HUES6 (cell line): ENCODE results near the gene DEAF1.

Source experiments
- H3K27ac ChIP-seq: 2 replicates; pipeline ENCODE4 v1.7.0; 2013; ENCODE audit warnings: low read depth, mild to moderate bottlenecking, low read length, inconsistent platforms
- H3K27me3 ChIP-seq: 2 replicates; pipeline ENCODE4 v1.6.1; 2013; ENCODE audit warnings: low read length; ENCODE audit not compliant: control insufficient read depth, insufficient read depth
- H3K36me3 ChIP-seq: 2 replicates; pipeline ENCODE4 v1.6.1; 2013; ENCODE audit warnings: low read length; ENCODE audit not compliant: control insufficient read depth, insufficient read depth
- H3K4me1 ChIP-seq: 2 replicates; pipeline ENCODE4 v1.6.1; 2013; ENCODE audit warnings: low read length; ENCODE audit not compliant: control insufficient read depth, insufficient read depth
- H3K4me3 ChIP-seq: 2 replicates; pipeline ENCODE4 v1.5.1; 2013; ENCODE audit warnings: low read depth, low read length
- H3K9ac ChIP-seq: one replicate; pipeline ENCODE4 v1.6.1; 2013; ENCODE audit warnings: mild to moderate bottlenecking, low read length
- H3K9me3 ChIP-seq: 2 replicates; pipeline ENCODE4 v1.6.1; 2013; ENCODE audit warnings: low read depth, low read length; ENCODE audit not compliant: control insufficient read depth, insufficient read depth

Gene DEAF1

GRCh38 chr11:612961-613300 is 82.1 kb downstream of the DEAF1 start:
- H3K4me3 ChIP-seq = no peak overlapping the region
- H3K9ac ChIP-seq = no peak overlapping the region
- H3K4me1 ChIP-seq = peaks cover 16% of the 10 kb centered on the region; the same call in 1 of the 2 replicates
- no peak overlapping the region for H3K27ac ChIP-seq
- H3K36me3 ChIP-seq = peaks cover 57% of the 10 kb centered on the region
- no peaks in the 10 kb centered on the region for H3K27me3 ChIP-seq
- H3K9me3 ChIP-seq = no peaks in the 10 kb centered on the region

GRCh38 chr11:612201-612960 is 82.6 kb downstream of the DEAF1 start:
- Histone ChIP-seq H3K9me3 (no peaks in the 10 kb centered on the region), H3K27me3 (no peaks in the 10 kb centered on the region), H3K36me3 (peaks cover 60% of the 10 kb centered on the region), H3K4me3 (no peak overlapping the region), H3K9ac (no peak overlapping the region), H3K4me1 (peaks cover 16% of the 10 kb centered on the region; the same call in 1 of the 2 replicates), H3K27ac (no peak overlapping the region)

- Histone ChIP-seq H3K4me1 (peaks cover 16% of the 10 kb centered on the region; the same call in 1 of the 2 replicates), H3K27me3 (no peaks in the 10 kb centered on the region), H3K4me3 (no peak overlapping the region), H3K27ac (no peak overlapping the region), H3K9ac (no peak overlapping the region), H3K9me3 (no peaks in the 10 kb centered on the region), H3K36me3 (peaks cover 71% of the 10 kb centered on the region)
These were observed 83.7 kb downstream of the DEAF1 start for GRCh38 chr11:611001-611996.

- H3K36me3 ChIP-seq = peaks cover 81% of the 10 kb centered on the region
These were observed 84.7 kb downstream of the DEAF1 start for GRCh38 chr11:610146-610801.

GRCh38 chr11:609341-609811 is 85.6 kb downstream of the DEAF1 start:
- Histone ChIP-seq H3K4me3 (no peak overlapping the region), H3K36me3 (peaks cover 90% of the 10 kb centered on the region)

More at GRCh38 chr11:610146-610801, 84.7 kb downstream of the DEAF1 start:
- H3K27ac ChIP-seq = no peak overlapping the region
- no peaks in the 10 kb centered on the region for H3K27me3 ChIP-seq
- peaks cover 12% of the 10 kb centered on the region; the same call in 1 of the 2 replicates for H3K4me1 ChIP-seq
- H3K4me3 ChIP-seq = no peak overlapping the region
- H3K9ac ChIP-seq = no peak overlapping the region
- H3K9me3 ChIP-seq = no peaks in the 10 kb centered on the region

GRCh38 chr11:608791-609251 is 86.2 kb downstream of the DEAF1 start:
- peaks cover 96% of the 10 kb centered on the region for H3K36me3 ChIP-seq
- H3K27me3 ChIP-seq = no peaks in the 10 kb centered on the region
- H3K9ac ChIP-seq = no peak overlapping the region
- no peak overlapping the region for H3K4me3 ChIP-seq
- peaks cover 3% of the 10 kb centered on the region; the same call in 1 of the 2 replicates for H3K4me1 ChIP-seq
- H3K9me3 ChIP-seq = no peaks in the 10 kb centered on the region
- no peak overlapping the region for H3K27ac ChIP-seq

More at GRCh38 chr11:609341-609811, 85.6 kb downstream of the DEAF1 start:
- Histone ChIP-seq H3K27ac (no peak overlapping the region), H3K9ac (no peak overlapping the region), H3K27me3 (no peaks in the 10 kb centered on the region), H3K9me3 (no peaks in the 10 kb centered on the region), H3K4me1 (peaks cover 7% of the 10 kb centered on the region; the same call in 1 of the 2 replicates)

GRCh38 chr11:607971-608659 is 86.9 kb downstream of the DEAF1 start:
- Histone ChIP-seq H3K4me1 (peaks cover under 1% of the 10 kb centered on the region; the same call in 1 of the 2 replicates), H3K9me3 (no peaks in the 10 kb centered on the region), H3K27ac (no peak overlapping the region), H3K36me3 (peaks cover 100% of the 10 kb centered on the region), H3K9ac (no peak overlapping the region), H3K4me3 (no peak overlapping the region), H3K27me3 (no peaks in the 10 kb centered on the region)

GRCh38 chr11:607020-607780 is 87.8 kb downstream of the DEAF1 start:
- Histone ChIP-seq H3K4me1 (no peaks in the 10 kb centered on the region), H3K4me3 (no peak overlapping the region), H3K27me3 (no peaks in the 10 kb centered on the region), H3K9me3 (no peaks in the 10 kb centered on the region), H3K9ac (no peak overlapping the region), H3K36me3 (peaks cover 99% of the 10 kb centered on the region), H3K27ac (no peak overlapping the region)

GRCh38 chr11:606245-606644 is 88.8 kb downstream of the DEAF1 start:
- Histone ChIP-seq H3K27me3 (no peaks in the 10 kb centered on the region), H3K36me3 (peaks cover 99% of the 10 kb centered on the region), H3K9me3 (no peaks in the 10 kb centered on the region), H3K9ac (no peak overlapping the region), H3K4me1 (no peaks in the 10 kb centered on the region), H3K4me3 (no peak overlapping the region), H3K27ac (no peak overlapping the region)
